Measurements from ENCODE around the gene ALX4.

ALX4 gene

GRCh38 chr11:44344921-44345320 is 35.0 kb upstream of the ALX4 start:
- H3K4me3 ChIP-seq (ENCODE audit: low read depth, low read length), result no peak overlapping the region
- TF ChIP-seq, protein P1, sequence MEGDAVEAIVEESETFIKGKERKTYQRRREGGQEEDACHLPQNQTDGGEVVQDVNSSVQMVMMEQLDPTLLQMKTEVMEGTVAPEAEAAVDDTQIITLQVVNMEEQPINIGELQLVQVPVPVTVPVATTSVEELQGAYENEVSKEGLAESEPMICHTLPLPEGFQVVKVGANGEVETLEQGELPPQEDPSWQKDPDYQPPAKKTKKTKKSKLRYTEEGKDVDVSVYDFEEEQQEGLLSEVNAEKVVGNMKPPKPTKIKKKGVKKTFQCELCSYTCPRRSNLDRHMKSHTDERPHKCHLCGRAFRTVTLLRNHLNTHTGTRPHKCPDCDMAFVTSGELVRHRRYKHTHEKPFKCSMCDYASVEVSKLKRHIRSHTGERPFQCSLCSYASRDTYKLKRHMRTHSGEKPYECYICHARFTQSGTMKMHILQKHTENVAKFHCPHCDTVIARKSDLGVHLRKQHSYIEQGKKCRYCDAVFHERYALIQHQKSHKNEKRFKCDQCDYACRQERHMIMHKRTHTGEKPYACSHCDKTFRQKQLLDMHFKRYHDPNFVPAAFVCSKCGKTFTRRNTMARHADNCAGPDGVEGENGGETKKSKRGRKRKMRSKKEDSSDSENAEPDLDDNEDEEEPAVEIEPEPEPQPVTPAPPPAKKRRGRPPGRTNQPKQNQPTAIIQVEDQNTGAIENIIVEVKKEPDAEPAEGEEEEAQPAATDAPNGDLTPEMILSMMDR (IDR thresholded peaks at IDR 0.05; ENCODE audit: control insufficient read depth, extremely low read depth, insufficient read depth), result no peak
- DNase-seq (ENCODE audit: low read depth), result no peak

- TF ChIP-seq, protein P1 (IDR thresholded peaks at IDR 0.05; ENCODE audit: control insufficient read depth, extremely low read depth, insufficient read depth), result no peak
- DNase-seq (ENCODE audit: low read depth), result no peak
- no peak overlapping the region for H3K4me3 ChIP-seq (ENCODE audit: low read depth, low read length)
Observed at GRCh38 chr11:44344423-44344820, 34.5 kb upstream of the ALX4 start.

GRCh38 chr11:44343778-44344422 is 34.0 kb upstream of the ALX4 start:
- H3K4me3 ChIP-seq (ENCODE audit: low read depth, low read length), result no peak overlapping the region
- TF ChIP-seq, protein P1 (IDR thresholded peaks at IDR 0.05; ENCODE audit: control insufficient read depth, extremely low read depth, insufficient read depth), result no peak
- no peak for DNase-seq (ENCODE audit: low read depth)

- TF ChIP-seq, protein P1 (IDR thresholded peaks at IDR 0.05; ENCODE audit: control insufficient read depth, extremely low read depth, insufficient read depth), result no peak
- no peak for DNase-seq (ENCODE audit: low read depth)
- no peak overlapping the region for H3K4me3 ChIP-seq (ENCODE audit: low read depth, low read length)
Observed at GRCh38 chr11:44342616-44343015, 32.7 kb upstream of the ALX4 start.

DNA sequence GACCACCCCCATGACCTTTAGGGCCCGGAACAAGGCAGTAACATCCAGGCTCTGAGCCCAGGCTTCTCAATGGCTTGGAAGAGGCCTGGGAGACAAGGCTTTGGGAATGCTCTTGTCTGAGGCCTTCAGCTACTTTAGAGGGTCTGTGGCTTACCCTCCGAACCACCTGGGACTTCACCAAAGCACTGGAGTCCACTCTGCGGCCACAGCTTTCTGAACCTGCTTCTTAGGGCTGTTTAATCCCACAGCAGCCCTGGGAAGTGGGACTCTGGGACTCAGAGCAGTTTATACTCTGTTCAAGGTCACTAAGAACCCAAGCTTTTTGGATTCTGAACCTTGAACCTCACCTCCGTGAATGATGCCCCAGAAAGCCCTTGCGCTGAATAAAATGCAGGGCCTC is 30.7 kb upstream of the ALX4 start:
- TF ChIP-seq, protein P1 (IDR thresholded peaks at IDR 0.05; ENCODE audit: control insufficient read depth, extremely low read depth, insufficient read depth), result no peak
- H3K4me3 ChIP-seq (ENCODE audit: low read depth, low read length), result no peak overlapping the region
- DNase-seq (ENCODE audit: low read depth), result no peak

DNA sequence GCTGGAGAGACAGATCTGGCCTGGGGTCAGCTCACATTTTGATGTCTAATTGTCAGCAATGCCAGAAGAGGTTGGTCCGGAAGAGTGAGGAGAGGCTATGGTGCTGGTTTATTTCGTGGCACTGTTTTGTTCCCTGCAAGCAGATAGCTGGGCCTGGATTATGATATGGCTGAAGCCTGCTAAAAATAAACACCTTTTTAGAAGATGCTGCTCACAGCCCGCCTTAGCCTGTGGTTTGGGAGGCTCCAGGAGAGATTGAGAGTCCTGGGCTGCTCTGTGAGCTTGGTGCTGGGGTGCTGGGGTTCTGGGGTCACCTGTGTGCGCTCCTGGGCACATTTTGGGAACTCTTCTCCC is 29.6 kb upstream of the ALX4 start:
- DNase-seq (ENCODE audit: low read depth), result no peak
- TF ChIP-seq, protein P1 (IDR thresholded peaks at IDR 0.05; ENCODE audit: control insufficient read depth, extremely low read depth, insufficient read depth), result no peak
- no peak overlapping the region for H3K4me3 ChIP-seq (ENCODE audit: low read depth, low read length)
